ENCODE data around the gene MKLN1. TPM values are rescaled to one million over a fixed set of nuclear protein-coding genes. Genes with fewer than 3 reads are reported as not detected.
A peak's percentile ranks its signal among the peaks of the same experiment; 100 is the strongest.

MKLN1 gene
- total and polyA plus RNA-seq, 2 of the 13 experiments (the other 11 are each of a cell fraction or from before 2014, with no cell fraction given), result 33.6 to 43.5 TPM

- H3K9me3 ChIP-seq (ENCODE audit: low read length), result no peaks in the 10 kb centered on the region
- DNase-seq (ENCODE audit: low spot score), result no peak
- H3K4me2 ChIP-seq (ENCODE audit: low read depth, low read length), result no peak overlapping the region
- no peak for ATAC-seq
- no peak for FAIRE-seq
- no peaks in the 10 kb centered on the region for H3K36me3 ChIP-seq (replicated peaks in 1 of 2; ENCODE audit: control insufficient read depth in 1 of 2, insufficient read depth in 2 of 2, low read length in 2 of 2)
- peaks cover 1 to 15% of the 10 kb centered on the region in 2 experiments; a peak in 3 of 5 replicates for H3K27me3 ChIP-seq (ENCODE audit: control insufficient read depth in 1 of 2, insufficient read depth in 2 of 2, low read length in 2 of 2)
- no peaks in the 10 kb centered on the region for H3K79me2 ChIP-seq (ENCODE audit: insufficient read depth, low read length)
- no peaks in the 10 kb centered on the region for H4K20me1 ChIP-seq (ENCODE audit: insufficient read depth, low read length)
- 49% methylated on average over 2 of the region's 7 CpGs for WGBS (ENCODE audit: low lambda C conversion rate)
- BruUV-seq (replicated peaks), result no TSS peak
- ChIA-PET CTCF (ENCODE audit: low intra/inter-chr PET ratio, low total read pairs) (no interaction called here), POLR2A (no interaction called here)
- in situ Hi-C loops (cut with HindIII; ENCODE audit: extremely low pct_ligation_motif_present, low pct_unique_long_range_greater_than_20kb) (no loop called here), intact Hi-C loops (cut with micrococcal nuclease; ENCODE audit: unreplicated experiment) (no loop called here)
- no peak overlapping the region for H2AFZ ChIP-seq (ENCODE audit: low read length)
- TF ChIP-seq MATR3 (CRISPR knock-in tag; IDR thresholded peaks at IDR 0.05) (no peak), ZNF446 (CRISPR knock-in tag; IDR thresholded peaks at IDR 0.05) (no peak), GMEB1 (CRISPR knock-in tag; IDR thresholded peaks at IDR 0.05; ENCODE audit: borderline replicate concordance) (no peak)
- peaks cover 19% of the 10 kb centered on the region for H3K4me1 ChIP-seq (ENCODE audit: insufficient read depth, low read length)
- H3K4me3 ChIP-seq (replicated peaks in 1 of 3; ENCODE audit: insufficient read depth in 1 of 3, low read depth in 2 of 3, low read length in 3 of 3), result no peak overlapping the region
- H3K9ac ChIP-seq (ENCODE audit: insufficient read depth, low read depth, low read length), result no peak overlapping the region
- H3K27ac ChIP-seq (ENCODE audit: extremely low read length, insufficient read depth, low read length), result no peak overlapping the region
Observed at GRCh38 chr7:131538813-131539179, 211.1 kb downstream of the MKLN1 start.

- in situ Hi-C loops (cut with HindIII; ENCODE audit: extremely low pct_ligation_motif_present, low pct_unique_long_range_greater_than_20kb), result no loop called here
- Histone ChIP-seq H3K27ac (ENCODE audit: extremely low read length, insufficient read depth, low read length) (no peak overlapping the region), H3K79me2 (ENCODE audit: insufficient read depth, low read length) (no peaks in the 10 kb centered on the region), H3K4me3 (replicated peaks in 1 of 3; ENCODE audit: insufficient read depth in 1 of 3, low read depth in 2 of 3, low read length in 3 of 3) (peak overlapping the region; percentile 12 to 55 (median 44); a peak in 3 of 6 replicates), H3K9me3 (ENCODE audit: low read length) (no peaks in the 10 kb centered on the region), H2AFZ (ENCODE audit: low read length) (peak overlapping the region; percentile 64), H3K27me3 (ENCODE audit: control insufficient read depth in 1 of 2, insufficient read depth in 2 of 2, low read length in 2 of 2) (peaks cover 1 to 10% of the 10 kb centered on the region in 2 experiments; a peak in 3 of 5 replicates), H4K20me1 (ENCODE audit: insufficient read depth, low read length) (no peaks in the 10 kb centered on the region), H3K36me3 (replicated peaks in 1 of 2; ENCODE audit: control insufficient read depth in 1 of 2, insufficient read depth in 2 of 2, low read length in 2 of 2) (no peaks in the 10 kb centered on the region), H3K4me2 (ENCODE audit: low read depth, low read length) (peak overlapping the region; percentile 75), H3K4me1 (ENCODE audit: insufficient read depth, low read length) (peaks cover 34% of the 10 kb centered on the region), H3K9ac (ENCODE audit: insufficient read depth, low read depth, low read length) (peak overlapping the region; percentile 21; the same call in 1 of the 2 replicates)
- 13% methylated on average over 18 of the region's 18 CpGs for whole genome bisulfite sequencing (ENCODE audit: low lambda C conversion rate)
- peak; percentile 22 for DNase-seq (ENCODE audit: low spot score)
- no TSS peak for BruUV-seq (replicated peaks)
- ChIA-PET POLR2A (no interaction called here), CTCF (ENCODE audit: low intra/inter-chr PET ratio, low total read pairs) (no interaction called here)
- intact Hi-C loops (cut with micrococcal nuclease; ENCODE audit: unreplicated experiment), result no loop called here
- FAIRE-seq, result peak; percentile 50
- ATAC-seq, result peak; percentile 69
- TF ChIP-seq ZNF629 (CRISPR knock-in tag; conservative IDR thresholded peaks at IDR 0.05) (peak; percentile 46), SALL1 (CRISPR knock-in tag; IDR thresholded peaks at IDR 0.05) (0 out of 2 replicates have a peak, but pooled peaks have one; percentile 23), SNAPC2 (CRISPR knock-in tag; IDR thresholded peaks at IDR 0.05) (no peak), ELK4 (CRISPR knock-in tag; IDR thresholded peaks at IDR 0.05; ENCODE audit: borderline replicate concordance) (no peak), MYC (CRISPR knock-in tag; IDR thresholded peaks at IDR 0.05; ENCODE audit: borderline replicate concordance) (no peak), CBX5 (CRISPR knock-in tag; IDR thresholded peaks at IDR 0.05; ENCODE audit: borderline replicate concordance) (no peak), ZFY (CRISPR knock-in tag; IDR thresholded peaks at IDR 0.05) (peak; percentile 41; the same call in 1 of the 2 replicates), MIER2 (CRISPR knock-in tag; IDR thresholded peaks at IDR 0.05) (no peak), ETV6 (CRISPR knock-in tag; conservative IDR thresholded peaks at IDR 0.05) (no peak), ZNF138 (CRISPR knock-in tag; IDR thresholded peaks at IDR 0.05; ENCODE audit: low read depth) (no peak), ZNF251 (CRISPR knock-in tag; IDR thresholded peaks at IDR 0.05) (no peak), TAF15 (IDR thresholded peaks at IDR 0.05; ENCODE audit: low read depth, low read length, poor library complexity, severe bottlenecking) (no peak), PHF8 (CRISPR knock-in tag; IDR thresholded peaks at IDR 0.05) (no peak), ZNF33B (CRISPR knock-in tag; IDR thresholded peaks at IDR 0.05) (no peak), TEAD3 (CRISPR knock-in tag; optimal IDR thresholded peaks at IDR 0.05; ENCODE audit: borderline replicate concordance) (peak; percentile 4)
Observed at GRCh38 chr7:131540491-131541162, 213.0 kb downstream of the MKLN1 start.

Measured in HepG2 (cell line).